Inferior parietal cortex (tissue), 1 donor: ENCODE measurements around the gene LAPTM5.

ENCODE experiments used
- DNase-seq: peaks from one replicate; pipeline ENCODE4 v3.0.0-alpha.2; 2016; ENCODE audit errors: extremely low spot score

The LAPTM5 gene

DNA sequence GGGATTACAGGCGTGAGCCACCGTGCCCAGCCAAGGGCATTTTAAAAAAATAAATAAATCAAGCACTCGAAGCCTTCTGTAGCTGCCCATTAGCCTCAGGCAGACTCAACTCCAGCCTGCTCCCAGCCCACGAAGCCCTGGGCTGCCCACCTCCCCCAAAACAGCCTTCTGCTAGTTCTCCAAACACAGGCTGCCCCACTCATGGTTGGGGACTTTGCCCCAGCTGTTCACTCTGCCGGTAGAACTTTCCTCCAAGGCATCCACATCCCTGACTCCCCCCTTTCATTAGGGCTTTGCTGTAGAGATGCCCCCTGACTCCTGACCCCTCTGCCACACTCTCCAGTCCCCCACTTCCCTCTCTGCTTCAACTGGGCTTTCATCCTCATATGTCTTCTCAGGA, 29.7 kb upstream of the LAPTM5 start:
- no peak for DNase-seq

DNA sequence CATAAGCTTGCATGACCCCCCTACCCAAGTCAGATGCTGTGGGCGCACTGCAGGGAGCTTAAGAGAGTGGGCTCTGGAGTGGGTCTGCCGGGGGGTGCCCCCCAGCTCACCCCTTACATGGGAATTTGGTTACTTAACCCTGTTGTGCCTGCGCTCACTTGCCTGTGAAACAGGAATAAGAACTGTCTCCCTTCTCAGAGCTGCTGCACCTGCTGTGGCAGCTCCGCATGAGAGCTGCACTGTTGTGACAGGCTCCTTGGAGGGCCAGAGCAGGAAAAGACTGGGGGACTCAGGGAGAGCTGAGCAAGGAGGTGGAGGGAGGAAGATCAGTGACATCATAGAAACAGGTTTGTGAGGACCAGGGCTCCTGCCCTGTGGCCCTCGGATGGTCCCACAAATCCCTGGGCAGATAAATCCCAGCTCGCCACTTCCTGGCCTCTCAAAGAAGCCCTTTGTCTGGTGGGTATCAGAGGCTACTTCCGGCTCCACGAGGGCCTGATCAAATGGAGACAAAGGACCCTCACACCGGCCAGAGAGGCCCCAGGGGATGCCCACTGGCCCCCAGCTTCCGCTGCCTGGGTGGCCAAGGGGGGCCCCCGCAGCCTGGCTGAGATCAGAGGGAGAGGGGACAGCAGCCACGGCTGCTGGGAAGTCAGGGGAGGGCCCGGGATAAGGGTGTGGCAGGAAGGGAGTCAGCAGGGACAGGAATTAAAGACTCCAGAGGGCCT, 28.9 kb upstream of the LAPTM5 start:
- DNase-seq = no peak

DNA sequence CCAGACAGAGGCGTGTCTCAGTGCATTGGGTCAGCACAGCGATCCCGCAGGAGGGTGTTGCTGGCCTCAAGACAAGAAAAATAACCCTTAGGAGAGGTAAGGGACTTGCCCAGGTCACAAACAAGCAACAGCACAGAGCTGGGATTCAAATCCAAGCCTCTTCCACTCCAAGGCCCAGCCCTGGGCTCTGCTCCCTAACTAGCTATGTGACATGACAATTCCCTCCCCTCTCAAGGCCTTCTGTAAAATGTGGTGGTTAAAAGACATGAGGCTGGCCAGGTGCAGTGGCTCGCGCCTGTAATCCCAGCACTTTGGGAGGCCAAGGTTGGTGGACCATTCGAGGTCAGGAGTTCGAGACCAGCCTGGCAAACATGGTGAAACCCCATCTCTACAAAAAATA, 28.1 kb upstream of the LAPTM5 start:
- no peak for DNase-seq

DNA sequence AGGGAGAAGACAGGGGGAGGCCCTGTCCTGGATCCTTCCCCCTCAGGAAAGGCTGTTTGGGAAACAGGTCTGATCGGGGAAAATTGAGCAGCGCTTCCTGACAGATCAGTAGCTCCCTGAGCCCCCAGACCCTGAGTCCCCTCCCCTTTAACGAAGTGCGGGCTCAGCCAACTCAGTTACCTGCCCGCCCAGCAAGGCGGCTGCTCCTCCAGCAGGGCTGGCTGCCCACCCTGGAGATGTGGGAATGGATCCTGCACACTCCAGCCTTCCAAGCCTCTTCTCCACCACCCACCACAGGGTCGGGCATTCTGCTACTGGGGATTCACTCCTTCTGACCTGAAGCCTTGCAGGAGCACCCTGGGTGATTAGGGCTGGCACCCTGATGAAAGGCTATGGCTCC, 27.6 kb upstream of the LAPTM5 start:
- no peak for DNase-seq

DNA sequence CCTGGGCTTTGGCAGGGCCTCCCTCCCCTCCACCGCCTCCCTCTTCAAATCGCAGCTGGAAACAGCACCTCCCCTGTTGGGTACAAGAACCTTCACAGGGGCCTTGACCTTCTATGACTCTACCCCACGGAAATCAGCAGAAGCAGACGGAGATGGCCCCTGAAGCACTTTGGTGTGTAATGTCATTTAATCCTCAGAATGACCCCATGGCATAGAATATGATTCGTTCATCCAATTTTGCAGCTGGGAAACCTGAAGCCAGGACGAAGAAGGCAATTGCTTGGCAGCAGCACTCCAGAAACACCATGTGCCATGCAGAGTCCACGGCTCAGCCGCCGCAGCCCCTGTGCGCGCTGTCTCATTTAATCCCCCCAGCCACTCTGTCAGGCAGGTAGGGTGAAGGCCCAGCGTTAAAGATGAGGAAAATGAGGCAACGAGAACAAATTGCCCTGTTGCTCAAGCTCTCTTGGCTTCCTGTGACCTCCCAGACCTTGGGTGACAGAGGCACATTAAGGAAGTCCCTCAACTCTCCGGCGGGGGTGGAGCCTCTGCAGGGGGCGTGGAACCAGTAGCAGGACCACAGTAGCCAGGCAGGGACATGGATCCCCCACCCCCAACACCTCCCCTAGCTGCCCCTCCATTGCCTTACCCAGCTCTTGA, 25.8 kb upstream of the LAPTM5 start:
- no peak for DNase-seq

DNA sequence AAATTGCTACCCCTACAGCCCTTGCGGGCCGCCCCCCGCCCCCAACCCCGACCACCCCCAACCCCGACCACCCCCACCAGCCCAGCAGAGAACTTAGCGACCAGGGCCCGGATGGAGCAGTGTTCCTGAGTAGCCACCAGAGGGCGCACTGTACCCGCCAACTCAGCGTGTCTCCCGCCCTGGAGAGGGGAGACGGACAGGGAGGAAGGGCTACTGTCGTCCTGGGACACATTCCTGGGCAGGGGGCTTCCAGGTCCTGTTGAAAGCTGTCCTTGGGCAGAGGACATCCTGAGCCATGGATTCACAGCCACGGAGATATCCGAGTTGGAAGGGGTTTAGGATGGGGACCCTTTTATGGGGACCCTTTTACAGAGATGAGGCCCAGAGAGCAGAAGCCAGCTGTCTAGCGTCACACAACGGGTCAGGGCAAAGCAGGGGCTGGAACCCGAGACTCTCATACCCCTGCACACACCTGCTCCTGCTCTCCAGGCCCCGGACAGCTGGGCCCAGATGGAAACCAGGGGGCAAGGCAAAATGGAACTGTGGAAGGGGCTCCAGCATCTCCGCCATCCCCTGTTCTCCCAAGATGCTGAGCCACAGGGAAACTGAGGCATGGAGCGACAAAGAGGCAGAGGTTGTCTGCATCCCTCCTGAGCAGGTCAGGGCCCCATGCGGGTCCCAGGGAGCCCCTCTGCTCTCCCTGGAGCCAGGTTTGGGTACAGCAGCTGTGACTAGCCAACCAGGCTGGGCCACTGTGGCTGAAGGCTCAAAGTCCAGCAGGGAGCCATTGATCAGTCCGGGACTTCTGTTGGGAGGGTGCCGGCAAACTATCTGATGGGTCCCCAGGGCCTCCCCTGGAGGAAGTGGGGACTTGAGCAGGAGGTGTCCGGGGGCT, 25.0 kb upstream of the LAPTM5 start:
- DNase-seq = peak; percentile 80

DNA sequence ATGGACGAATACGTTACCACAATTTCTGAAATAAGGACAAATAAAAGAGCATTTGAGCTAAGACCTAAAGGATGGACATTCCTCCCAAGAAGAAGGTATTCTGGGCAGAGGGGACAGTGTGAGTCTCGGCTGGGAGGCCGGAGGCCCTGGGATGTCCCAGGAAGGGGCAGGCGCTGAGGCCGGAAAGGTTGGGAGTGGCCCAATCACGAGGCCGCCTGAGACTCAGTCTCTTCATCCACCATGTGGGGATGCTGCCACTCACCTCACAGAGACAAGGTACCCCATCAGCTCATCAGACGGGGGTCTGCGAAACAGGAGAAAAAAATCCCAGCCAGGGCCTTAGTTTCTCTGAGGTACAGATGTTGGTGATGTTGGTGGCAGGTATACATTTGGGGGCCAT, 24.3 kb upstream of the LAPTM5 start:
- no peak for DNase-seq

DNA sequence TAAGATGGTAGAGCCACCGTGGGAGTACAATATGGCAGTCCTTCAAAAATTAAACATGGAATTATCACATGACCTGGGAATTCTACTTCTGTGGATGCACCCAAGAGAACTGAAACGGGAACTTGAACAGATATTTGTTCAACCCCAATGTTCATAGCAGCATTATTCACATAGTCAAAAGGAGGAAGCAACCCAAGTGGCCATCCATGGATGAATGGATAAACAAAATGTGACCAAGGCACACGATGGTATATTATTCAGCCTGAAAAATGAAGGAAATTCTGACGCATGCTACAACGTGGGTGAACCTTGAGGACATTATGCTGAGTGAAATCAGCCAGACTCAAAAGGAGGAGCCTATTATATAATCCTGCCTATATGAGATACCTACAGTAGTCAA, 22.8 kb upstream of the LAPTM5 start:
- peak; percentile 55 for DNase-seq

DNA sequence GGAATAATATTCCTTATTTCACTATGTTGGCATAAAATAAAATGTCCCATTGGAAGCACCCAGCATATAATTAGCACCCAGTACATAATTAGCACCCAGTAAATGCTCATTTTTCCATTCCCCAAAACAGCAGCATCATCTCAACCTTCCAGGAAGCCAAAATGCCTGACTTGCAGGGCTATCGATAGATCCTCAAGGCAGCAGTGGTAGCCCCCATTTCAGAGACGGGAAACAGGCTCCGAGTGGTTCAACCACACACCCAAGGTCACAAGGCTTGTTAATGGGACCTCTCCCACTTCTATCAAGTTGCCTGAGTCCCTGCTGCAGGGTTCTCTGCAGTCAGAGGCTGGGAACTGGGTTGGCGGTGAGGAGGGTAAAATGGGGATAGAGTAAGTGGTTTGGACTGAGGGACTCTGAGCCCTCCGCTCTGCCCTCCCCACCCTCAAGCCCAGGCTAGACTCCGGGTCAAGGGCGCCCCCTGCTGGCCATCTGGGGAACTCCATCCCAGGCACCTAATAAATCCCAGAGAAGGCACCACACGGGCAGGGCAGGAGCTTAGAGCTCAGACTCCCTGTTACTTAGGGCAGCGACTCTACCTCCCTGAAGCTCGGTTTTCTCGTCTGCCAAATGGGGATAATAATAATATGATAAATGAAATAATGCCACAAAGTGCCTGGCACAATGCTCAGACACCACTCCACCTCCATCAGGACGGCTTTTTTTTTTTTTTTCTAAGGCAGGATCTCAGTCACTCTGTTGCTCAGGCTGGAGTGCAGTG, 21.9 kb upstream of the LAPTM5 start:
- peak; percentile 86 for DNase-seq

DNA sequence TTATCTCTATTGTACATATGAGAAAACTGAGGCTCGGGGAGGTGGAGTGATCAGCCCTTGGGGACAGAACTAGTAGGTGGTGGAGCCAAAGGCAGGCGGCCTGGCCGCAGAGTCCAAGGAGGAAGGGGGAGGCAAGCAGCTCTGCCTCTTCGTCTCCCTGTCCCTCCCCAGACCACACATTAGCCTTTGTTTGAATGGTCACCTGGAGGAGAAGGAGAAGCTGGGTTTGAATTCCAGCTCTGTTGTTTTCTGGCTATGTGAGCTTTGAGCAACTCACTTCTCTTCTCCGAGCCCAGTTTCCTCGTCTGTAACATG, 21.4 kb upstream of the LAPTM5 start:
- no peak for DNase-seq

DNA sequence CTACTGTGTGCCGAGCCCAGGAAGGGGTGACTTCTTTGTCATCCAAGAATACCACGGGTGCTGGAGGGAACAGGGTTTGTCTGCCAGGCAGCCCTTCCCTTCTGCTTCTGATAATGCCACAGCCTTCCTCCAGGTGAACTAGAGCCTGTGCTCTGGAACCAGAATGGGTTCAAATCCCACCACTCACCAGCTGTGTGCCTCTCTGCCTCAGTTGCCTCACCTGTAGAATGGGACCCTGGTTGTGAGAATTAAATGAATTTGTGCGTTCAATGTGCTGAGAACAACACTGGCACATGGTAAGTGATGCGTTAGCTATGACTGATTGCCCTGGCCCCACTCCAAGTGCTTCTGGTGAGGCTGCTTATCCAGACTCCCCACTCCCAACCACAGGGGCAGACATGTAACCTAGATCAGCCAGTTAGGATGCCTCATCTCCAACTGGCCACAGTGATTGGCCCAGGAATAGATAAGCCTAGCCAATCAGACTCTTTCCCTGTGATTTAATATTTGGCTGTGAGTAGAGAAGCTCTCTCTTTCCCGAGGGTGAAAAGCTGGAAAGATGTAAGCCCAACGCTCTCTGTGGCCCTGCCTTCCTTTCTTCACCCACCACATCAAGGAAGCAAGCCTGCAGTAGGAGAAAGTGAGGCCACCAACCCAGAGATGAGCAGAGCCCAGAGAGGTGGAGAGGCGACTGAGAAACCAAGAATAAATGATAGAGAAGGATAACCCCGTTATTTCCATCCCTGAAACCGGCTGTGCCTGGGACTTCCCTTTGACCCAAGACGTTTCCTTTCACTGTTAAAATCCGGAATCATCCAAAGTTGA, 20.8 kb upstream of the LAPTM5 start:
- peak; percentile 78 for DNase-seq

DNA sequence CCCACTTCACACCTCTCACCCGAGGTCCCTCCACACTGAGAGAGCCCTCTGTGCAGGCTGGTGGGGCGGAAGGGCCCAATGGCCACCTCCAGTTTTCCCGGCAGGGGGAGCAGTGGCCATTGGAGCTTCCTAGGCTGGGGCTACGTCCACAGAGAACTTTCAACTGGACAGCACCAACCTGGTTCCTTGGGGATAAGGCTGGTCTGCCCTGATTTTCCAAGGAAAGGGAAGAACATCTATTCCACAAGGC, 20.3 kb upstream of the LAPTM5 start:
- DNase-seq = no peak

DNA sequence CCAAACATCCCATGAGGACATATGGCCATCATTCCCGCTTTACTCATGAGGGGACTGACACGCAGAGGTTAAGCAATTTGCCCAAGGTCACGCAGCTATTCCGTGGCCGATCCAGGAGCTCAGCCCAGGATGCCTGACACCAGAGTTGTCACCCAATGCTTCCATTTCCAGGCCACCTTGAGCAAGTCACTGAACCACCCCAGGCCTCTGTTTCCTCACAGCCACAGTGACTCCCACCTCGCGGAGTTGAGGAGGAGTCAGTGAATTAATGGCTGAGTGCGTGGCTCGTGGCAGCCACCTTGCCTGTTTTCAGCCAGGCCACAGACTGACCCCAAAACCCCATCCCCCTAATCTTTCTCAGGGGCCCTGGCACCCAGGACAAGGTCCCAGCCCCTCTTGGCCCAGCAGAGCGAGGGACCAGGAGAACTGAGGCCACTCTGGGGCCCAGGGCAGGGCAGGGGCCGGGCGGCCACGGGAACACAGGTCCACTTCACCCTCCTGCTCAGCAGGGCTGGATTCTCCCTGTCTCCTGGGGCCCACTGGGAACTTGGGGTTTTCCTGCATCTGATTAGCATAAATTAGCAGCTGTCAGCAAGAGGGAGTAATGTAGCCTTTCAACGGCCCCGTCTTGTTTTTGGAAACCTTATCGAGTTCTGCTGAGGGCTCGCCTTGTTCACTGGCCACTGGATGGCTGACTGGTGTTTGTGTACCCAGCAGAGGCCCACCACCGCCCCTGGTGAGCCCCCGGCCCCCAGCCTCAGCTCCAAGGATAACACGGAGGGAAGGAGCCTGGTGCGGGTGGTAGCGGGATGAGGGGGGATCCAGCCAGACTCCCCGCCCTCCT, 19.7 kb upstream of the LAPTM5 start:
- no peak for DNase-seq

DNA sequence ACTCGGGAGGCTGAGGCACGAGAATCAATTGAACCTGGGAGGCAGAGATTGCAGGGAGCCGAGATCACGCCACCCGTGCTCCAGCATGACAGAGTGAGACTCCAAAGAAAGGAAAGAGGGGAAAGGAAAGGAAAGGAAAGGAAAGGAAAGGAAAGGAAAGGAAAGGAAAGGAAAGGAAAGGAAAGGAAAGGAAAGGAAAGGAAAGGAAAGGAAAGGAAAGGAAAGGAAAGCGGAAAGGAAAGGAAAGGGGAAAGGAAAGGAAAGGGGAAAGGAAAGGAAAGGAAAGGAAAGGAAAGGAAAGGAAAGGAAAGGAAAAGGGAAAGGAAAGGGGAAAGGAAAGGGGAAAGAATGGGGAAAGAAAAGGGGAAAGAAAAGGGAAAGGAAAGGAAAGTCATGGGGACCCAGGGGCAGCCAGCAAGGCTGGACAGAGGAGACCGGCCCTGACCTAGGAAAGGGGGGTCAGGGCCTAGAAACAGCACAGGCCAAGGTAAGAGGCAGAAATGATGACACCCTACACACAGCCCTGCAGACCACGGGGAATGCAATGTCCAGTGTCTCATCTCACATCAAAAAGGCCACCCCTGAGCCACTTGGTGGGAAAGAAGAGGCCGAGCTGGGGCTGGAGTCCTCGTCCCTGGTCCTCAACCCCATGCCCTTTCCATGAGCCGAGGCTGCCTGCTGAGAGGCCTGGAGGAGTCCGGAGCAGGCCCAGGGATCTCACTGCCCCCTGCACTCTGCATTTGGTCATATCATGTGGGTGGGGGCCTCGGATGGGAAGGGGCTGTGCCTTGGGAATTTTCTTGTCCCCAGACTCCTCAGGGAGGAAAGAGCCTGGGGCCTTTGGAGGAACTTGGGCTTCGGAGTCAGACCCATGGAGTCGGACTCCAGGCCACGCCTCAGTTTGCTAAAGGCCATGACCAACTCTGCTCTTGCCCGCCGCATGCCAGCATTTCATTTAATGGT, 18.8 kb upstream of the LAPTM5 start:
- no peak for DNase-seq

DNA sequence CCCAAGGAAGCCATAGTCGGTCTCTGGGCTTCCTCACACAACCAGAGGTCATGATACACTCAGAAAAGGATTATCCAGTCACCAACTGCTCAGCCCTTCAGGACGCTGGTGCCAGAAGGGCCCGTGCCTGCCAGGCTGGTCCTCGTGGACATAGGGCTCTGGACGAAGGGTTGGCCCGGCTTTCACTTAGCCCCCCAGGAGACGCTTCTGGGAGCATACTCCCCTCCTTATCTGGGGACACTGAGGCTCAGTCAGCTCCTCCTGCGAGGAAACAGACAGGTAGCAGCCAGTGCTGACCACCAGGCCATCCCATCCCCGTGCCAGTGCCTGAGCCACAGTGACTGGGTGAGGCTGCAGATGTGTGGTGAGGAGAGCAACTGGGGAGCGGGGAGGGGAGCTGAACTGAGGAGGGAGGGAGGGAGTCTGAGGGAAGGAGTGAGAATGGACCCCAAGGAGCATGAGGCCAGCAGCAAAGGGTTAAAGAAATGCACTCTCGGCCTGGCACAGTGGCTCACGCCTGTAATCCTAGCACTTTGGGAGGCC, 17.9 kb upstream of the LAPTM5 start:
- DNase-seq = no peak

DNA sequence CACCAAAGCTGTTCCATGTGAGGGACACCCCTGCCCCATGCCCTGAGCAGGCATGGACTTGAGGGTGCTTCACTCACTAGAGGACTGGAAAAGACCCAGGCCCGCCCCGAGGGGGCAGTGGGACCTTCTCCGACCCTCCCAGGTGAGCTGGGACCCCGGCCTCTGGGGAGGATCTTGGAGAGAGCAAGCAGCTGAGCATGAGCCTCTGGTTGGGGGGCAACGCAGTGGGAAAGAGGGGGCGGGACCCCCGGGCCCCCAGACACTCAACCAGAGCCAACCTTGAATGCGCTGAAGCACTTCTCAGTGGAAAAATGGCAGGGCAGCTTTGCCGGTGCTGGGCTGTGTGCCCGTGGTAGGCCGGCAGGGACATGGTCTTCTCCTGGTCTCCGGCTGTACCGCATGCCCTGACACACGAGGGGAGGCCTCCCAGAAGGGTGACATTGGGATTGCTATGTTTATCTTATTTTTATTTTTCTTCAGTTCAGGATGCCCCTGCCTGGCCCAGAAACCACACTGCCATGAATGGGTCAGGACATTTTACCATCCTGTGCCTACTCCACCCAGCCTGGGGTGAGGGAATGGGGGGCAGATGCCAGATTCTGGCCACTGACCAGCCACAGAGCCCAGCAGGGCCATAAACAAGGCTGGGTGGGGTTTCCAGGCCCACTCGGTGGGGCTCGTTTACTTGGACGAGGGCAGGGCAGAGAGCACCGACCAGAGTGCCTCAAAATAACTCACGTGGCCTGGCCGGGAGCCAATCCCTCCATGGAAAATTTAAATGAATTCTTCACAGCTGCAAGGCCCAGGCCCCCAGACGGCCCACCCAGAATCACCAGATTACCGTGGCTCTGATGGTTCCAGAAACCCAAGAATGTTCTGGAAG, 17.2 kb upstream of the LAPTM5 start:
- no peak for DNase-seq

DNA sequence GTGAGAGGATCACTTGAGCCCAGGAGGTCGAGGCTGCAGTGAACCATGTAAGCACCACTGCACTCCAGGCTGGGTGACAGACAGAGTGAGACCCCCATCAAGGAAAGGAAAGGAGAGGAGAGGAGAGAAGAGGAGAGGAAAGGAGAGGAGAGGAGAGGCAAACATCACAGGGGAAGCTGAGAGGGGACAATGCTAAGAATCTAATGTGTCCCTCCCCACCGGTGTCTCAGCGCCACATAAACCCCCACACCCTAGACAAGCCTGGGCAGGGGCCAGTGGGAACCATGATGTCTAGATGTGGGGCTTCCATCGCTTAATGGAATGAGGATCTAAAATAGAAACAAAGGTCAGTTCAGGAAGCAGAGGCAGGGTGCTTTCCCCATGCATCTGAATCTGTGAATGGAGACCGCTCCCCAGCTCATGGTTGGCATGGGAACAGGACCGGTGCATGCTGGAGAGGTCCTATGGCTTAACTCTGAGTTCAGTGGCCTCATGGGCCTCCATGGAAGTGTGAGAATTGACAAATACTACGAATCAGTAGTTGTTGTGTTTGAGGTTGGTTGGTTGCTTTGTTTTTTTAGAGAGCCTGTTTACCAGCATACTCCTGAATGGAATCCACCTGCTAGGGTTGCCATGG, 16.3 kb upstream of the LAPTM5 start:
- no peak for DNase-seq

DNA sequence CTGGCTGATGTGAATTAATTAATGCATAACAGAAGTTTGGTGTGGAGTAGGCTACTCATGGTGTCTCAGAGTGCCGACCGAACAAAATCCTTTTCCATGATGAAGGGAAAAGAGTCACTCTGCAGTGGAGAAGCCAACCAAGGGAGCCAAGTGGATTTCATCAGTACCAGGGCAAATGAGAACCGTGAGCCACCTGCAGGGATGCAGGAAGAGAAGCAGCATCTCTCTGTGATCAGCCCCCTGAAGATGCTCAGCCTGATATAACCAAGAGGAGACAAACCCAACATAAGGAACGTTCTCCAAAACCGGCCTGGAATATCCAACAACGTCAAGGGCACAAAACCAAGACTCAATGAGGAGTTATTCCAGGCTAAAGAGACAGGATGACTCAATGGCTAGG, 13.4 kb upstream of the LAPTM5 start:
- no peak for DNase-seq
